H1 (cell line): ENCODE measurements around the gene ITPK1. TPM values are rescaled to one million over a fixed set of nuclear protein-coding genes. Genes with fewer than 3 reads are reported as not detected.

Source experiments
- ASH2L ChIP-seq: fragments of 200-600, 300-600 bp; sonication (generic); IDR thresholded peaks from one replicate; pipeline ENCODE4 v1.7.1; 2017; ENCODE audit warnings: low read length
- KDM4A ChIP-seq: IDR thresholded peaks from one replicate; pipeline ENCODE4 v1.7.1; 2012; ENCODE audit warnings: low read depth, mild to moderate bottlenecking, moderate library complexity, low read length, inconsistent platforms; ENCODE audit not compliant: severe bottlenecking
- polyA plus RNA-seq, 7 experiments: library from polyadenylated mRNA; depleted of rRNA in 3 of 7; stranded (reverse) in 5 of 7; unstranded in 2 of 7; fragments of >200 nt in 5 of 7; fragments of 200-250 nt in 2 of 7; gene quantifications; 1 replicate in 5 of 7; 2 replicates in 1 of 7; 4 replicates in 1 of 7; pipeline versions ENCODE4 v1.2.1 to v1.2.3, GENCODE V29; 2011 to 2013; ENCODE audit warnings: missing spikeins in 2 of 7, mixed read lengths in 2 of 7
- total RNA-seq: library from RNA; stranded (reverse); fragmentation: NEBNext Ultra II Directional; extraction: Animal tissue kit (Norgen Biotek cat#: 25700); gene quantifications from 2 replicates; pipeline ENCODE4 v1.2.1, GENCODE V29; 2021
- TF ChIP-seq, protein P1 (sequence below), 3 experiments: IDR thresholded peaks; 1 replicate in 2 of 3; 2 replicates in 1 of 3; pipeline versions ENCODE4 v1.5.1 to v1.6.1; 2011; ENCODE audit warnings: low read length in 3 of 3, mild to moderate bottlenecking in 3 of 3, inconsistent platforms in 2 of 3, low read depth in 1 of 3, moderate library complexity in 1 of 3; ENCODE audit not compliant: insufficient read depth in 1 of 3; ENCODE audit errors: control extremely low read depth in 1 of 3

Gene ITPK1
- total and polyA plus RNA-seq, 2 of the 8 experiments (the other 6 are each of a cell fraction or from before 2014, with no cell fraction given): 108 to 143 TPM

DNA sequence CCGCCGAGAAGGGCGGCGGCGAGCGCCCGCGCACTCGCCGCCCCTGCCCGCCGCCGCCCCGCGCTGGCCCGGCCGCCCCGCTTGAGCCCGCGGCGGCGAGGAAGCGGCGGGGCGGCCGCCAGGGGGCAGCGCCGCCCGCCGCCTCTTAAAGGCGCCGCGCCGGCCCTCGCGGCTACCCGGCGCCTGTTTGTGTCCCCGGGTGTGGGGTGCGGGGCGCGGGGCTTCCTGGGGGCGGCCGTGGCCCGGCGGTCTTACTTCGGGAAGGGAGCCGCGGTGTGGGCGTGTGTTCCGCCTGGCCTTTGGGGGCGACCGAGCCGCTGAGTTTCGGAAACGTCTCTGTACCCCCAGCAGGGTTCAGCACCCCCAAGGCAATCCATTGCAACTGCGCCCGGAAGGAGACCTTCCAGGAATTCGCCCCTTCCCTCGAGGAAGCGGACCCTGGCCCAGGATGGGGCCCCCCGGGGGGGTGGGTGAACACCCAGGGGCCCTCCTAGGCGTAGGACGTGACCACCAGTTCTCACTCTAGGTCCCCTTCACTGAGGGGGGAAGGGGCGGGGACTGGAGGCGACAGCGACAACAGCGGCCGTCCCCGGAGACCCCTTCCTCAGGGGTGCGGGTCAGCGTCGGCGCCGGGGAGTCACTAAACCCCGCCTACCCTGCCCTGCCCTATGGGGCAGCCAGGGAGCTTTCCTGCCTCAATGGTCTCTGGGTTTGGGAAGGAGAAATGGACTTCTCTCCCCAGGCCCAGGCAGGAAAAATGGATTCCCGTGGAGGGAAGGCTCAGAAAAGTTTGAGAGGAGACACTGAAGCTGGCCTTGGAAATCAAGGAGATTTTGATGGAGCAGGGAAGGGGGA is at the start of gene ITPK1 (continued):
- TF ChIP-seq ASH2L (peak; percentile 78), KDM4A (peak; percentile 69)
- TF ChIP-seq, protein P1, sequence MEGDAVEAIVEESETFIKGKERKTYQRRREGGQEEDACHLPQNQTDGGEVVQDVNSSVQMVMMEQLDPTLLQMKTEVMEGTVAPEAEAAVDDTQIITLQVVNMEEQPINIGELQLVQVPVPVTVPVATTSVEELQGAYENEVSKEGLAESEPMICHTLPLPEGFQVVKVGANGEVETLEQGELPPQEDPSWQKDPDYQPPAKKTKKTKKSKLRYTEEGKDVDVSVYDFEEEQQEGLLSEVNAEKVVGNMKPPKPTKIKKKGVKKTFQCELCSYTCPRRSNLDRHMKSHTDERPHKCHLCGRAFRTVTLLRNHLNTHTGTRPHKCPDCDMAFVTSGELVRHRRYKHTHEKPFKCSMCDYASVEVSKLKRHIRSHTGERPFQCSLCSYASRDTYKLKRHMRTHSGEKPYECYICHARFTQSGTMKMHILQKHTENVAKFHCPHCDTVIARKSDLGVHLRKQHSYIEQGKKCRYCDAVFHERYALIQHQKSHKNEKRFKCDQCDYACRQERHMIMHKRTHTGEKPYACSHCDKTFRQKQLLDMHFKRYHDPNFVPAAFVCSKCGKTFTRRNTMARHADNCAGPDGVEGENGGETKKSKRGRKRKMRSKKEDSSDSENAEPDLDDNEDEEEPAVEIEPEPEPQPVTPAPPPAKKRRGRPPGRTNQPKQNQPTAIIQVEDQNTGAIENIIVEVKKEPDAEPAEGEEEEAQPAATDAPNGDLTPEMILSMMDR (IDR thresholded peaks at IDR 0.05; ENCODE audit: control extremely low read depth in 1 of 3, insufficient read depth in 1 of 3, low read depth in 1 of 3, low read length in 3 of 3): peak; percentile 13 to 62 (median 46)
- TF ChIP-seq, all 59 proteins: peak for 9
